Measurements from ENCODE around the gene COQ9.

DNA sequence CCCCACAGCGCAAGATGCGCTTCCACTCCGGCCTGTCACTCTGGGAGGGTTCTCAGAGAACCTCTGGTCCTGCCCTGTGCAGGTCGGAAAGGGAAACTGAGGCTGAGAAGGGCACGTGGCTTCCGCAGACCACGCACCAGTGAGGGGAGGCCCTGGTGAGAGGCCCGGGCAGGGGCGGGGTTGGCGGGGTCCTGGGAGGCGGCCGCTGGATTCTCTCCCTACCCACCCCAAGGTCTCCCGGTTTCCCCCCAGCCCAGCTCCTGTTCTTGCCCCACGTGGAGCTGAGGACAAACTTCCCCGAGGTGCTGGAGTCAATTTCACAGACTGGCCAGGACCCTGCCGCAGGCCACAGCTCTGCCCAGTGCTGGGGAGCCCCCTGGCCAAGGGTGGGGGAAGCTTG lies 31.2 kb upstream of the COQ9 start:
- TF ChIP-seq ZNF274 (IDR thresholded peaks at IDR 0.05; ENCODE audit: low read depth, low read length) (no peak), SUZ12 (IDR thresholded peaks at IDR 0.05; ENCODE audit: extremely low read depth, insufficient read depth, insufficient read length) (no peak)

Measured in NT2/D1 (cell line).